AG09319 (cell line): ENCODE data around the gene ADGRG6.

Experiments
- DNase-seq: peaks from one replicate; pipeline ENCODE4 v3.0.0-alpha.2; 2010; ENCODE audit warnings: low read depth; ENCODE audit errors: extremely low read depth
- TF ChIP-seq, protein P1 (sequence below): IDR thresholded peaks from 2 replicates; pipeline ENCODE4 v1.5.1; 2011; ENCODE audit warnings: low read depth, mild to moderate bottlenecking, inconsistent platforms, low read length, moderate library complexity

Gene ADGRG6

GRCh38 chr6:142300302-142300701, 1.5 kb upstream of the ADGRG6 start:
- TF ChIP-seq, protein P1, sequence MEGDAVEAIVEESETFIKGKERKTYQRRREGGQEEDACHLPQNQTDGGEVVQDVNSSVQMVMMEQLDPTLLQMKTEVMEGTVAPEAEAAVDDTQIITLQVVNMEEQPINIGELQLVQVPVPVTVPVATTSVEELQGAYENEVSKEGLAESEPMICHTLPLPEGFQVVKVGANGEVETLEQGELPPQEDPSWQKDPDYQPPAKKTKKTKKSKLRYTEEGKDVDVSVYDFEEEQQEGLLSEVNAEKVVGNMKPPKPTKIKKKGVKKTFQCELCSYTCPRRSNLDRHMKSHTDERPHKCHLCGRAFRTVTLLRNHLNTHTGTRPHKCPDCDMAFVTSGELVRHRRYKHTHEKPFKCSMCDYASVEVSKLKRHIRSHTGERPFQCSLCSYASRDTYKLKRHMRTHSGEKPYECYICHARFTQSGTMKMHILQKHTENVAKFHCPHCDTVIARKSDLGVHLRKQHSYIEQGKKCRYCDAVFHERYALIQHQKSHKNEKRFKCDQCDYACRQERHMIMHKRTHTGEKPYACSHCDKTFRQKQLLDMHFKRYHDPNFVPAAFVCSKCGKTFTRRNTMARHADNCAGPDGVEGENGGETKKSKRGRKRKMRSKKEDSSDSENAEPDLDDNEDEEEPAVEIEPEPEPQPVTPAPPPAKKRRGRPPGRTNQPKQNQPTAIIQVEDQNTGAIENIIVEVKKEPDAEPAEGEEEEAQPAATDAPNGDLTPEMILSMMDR = no peak
- no peak for DNase-seq

DNA sequence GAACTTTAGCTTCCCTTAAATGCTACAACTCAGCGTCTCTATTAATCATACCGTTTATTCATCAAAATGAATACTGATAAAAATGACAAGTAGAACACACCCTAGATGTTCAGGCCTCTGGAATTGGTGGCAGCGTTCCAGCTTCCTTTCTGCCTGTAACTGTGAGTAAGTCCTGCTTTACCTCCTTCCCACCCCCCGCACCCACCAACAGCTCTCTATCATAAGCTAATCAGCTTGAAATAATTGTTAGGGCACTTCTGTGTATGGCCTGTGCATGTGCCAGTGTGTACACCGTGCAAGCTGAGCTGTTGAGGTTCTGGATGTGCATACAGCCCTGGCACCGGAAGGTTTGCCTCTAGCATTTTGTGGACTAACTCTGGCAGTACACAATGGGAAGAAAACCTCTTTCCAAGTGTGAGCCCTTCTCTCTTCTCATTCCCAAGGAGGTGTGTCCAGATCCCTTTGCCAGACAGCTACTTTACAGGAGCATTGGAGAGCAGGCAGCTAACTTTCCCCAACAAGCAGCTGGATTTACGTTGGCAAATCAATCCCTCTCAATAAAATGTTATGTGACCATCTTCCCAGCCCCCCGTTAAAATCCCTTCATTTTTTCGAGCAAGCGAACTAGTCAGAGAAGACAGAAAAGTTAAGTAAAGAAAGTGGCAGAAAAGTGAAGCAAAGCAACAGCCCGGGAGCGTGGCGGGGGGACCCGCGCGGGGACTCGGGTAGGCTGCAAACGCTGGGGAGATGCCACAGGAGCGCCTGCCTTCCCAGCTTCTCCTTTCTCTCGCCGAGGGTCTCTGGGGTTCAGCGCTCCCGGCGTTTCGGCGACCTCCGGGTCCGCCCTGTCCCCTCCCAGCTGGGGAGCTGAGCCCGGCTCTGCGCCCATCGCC, 803 bp upstream of the ADGRG6 start:
- DNase-seq = no peak
- TF ChIP-seq, protein P1 = no peak

DNA sequence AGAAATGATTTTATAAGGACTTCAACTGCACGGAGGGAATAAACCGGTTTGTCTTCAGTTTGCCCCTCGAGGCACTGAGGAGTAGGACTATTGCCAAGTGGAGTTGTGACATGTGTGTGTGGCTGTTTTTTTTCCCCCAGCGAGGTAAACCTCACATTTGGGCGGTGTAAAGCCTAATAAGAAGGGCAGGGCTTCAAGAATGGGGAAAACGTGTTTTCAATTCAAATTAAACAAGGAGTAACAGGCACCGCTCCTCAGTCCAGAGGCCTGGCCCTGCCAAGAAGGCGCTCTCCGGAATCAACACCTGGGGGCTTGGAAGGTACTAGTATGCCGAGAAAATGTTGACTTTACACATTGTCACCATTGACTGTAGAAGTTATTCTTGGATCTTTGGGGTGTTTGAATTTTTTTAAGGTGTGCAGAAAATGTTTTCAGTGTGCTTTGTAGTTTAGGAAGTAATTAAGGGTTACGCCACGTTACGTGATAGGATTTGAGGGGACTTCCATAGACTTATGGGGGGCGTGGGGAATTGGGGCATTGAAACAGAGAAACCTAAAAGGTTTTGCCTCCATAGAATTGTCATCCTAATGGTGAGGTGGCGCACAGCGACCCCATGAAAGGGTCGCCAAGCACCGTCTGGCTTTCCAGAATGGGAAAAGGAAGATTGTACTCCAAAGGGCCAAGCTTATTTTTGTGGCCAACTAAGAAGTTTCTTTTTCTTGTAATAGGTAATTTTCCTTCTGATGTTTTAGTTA, 791 bp downstream of the ADGRG6 start:
- TF ChIP-seq, protein P1 = no peak
- no peak for DNase-seq

GRCh38 chr6:142303176-142303533, 1.3 kb downstream of the ADGRG6 start:
- no peak for DNase-seq
- TF ChIP-seq, protein P1 = no peak

GRCh38 chr6:142304241-142304640, 2.4 kb downstream of the ADGRG6 start:
- DNase-seq = no peak

GRCh38 chr6:142306736-142307135, 4.9 kb downstream of the ADGRG6 start:
- TF ChIP-seq, protein P1 = no peak
- no peak for DNase-seq

More at GRCh38 chr6:142304241-142304640, 2.4 kb downstream of the ADGRG6 start:
- TF ChIP-seq, protein P1 = no peak
